ENCODE data around the gene PGAP2.

The PGAP2 gene

DNA sequence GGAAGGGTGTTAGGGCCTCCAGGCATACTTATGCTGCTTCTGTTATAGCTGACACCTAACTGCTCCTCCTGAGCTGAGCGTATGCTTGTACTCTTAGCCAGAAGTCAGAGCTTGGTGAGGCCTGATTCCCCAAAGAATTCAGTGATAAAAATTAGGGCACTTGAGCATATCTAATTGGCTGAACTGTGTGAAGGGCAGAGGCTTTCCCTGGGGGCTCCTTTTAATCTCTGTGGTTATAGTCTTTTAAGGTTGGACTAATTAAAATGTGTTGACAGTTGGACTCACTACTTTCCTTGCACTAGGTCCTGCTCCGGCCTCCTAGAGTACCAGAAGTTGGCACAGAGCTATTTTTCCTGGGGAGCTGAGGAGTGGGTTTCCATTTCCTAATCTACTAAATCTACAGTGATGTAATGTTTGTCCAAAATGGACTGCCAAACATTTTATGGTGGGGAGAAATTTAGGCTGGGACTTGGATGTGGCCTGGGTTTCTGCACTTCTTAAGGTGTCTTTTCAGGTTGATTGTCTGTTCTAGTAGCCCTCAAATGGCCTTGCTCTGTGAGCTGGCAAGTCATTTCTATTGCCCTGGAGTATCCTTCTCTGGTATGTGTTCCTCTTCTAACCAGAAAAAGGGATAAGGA is 65.5 kb downstream of the PGAP2 start:
- H3K27me3 ChIP-seq (replicated peaks; ENCODE audit: control insufficient read depth, insufficient read depth, low read length): no peaks in the 10 kb centered on the region
- TF ChIP-seq, protein P1, sequence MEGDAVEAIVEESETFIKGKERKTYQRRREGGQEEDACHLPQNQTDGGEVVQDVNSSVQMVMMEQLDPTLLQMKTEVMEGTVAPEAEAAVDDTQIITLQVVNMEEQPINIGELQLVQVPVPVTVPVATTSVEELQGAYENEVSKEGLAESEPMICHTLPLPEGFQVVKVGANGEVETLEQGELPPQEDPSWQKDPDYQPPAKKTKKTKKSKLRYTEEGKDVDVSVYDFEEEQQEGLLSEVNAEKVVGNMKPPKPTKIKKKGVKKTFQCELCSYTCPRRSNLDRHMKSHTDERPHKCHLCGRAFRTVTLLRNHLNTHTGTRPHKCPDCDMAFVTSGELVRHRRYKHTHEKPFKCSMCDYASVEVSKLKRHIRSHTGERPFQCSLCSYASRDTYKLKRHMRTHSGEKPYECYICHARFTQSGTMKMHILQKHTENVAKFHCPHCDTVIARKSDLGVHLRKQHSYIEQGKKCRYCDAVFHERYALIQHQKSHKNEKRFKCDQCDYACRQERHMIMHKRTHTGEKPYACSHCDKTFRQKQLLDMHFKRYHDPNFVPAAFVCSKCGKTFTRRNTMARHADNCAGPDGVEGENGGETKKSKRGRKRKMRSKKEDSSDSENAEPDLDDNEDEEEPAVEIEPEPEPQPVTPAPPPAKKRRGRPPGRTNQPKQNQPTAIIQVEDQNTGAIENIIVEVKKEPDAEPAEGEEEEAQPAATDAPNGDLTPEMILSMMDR (IDR thresholded peaks at IDR 0.05; ENCODE audit: insufficient read depth, low read length, poor library complexity, severe bottlenecking): no peak
- H3K36me3 ChIP-seq (ENCODE audit: control insufficient read depth, insufficient read depth, low read length): no peaks in the 10 kb centered on the region
- no peak overlapping the region for H3K4me3 ChIP-seq (replicated peaks; ENCODE audit: low read depth, low read length)
- no peak for DNase-seq (ENCODE audit: extremely low read depth, insufficient read length)
